ENCODE data around the gene EGLN3. TPM values are rescaled to one million over a fixed set of nuclear protein-coding genes. Genes with fewer than 3 reads are reported as not detected.

EGLN3 gene
- total RNA-seq, 1 experiment from 2014 or later, result 0.22 TPM

GRCh38 chr14:33918256-33918655 lies 32.6 kb downstream of the EGLN3 start:
- H3K79me2 ChIP-seq (ENCODE audit: low read length), result no peaks in the 10 kb centered on the region

GRCh38 chr14:33917661-33918060 lies 33.2 kb downstream of the EGLN3 start:
- no peak overlapping the region for H2AFZ ChIP-seq (ENCODE audit: low read length)
- H3K9me3 ChIP-seq (ENCODE audit: low read length), result no peaks in the 10 kb centered on the region
- H3K27ac ChIP-seq (ENCODE audit: low read length), result no peak overlapping the region
- no peaks in the 10 kb centered on the region for H3K9me2 ChIP-seq (replicated peaks; ENCODE audit: insufficient read depth, low read length)
- H3K27me3 ChIP-seq (ENCODE audit: low read length), result no peaks in the 10 kb centered on the region
- H3K4me1 ChIP-seq (ENCODE audit: low read length), result no peaks in the 10 kb centered on the region
- no peaks in the 10 kb centered on the region for H3K36me3 ChIP-seq (ENCODE audit: insufficient read depth, low read length)
- DNase-seq, result no peak
- no peaks in the 10 kb centered on the region for H3K79me2 ChIP-seq (ENCODE audit: low read length)
- no peak overlapping the region for H3K4me3 ChIP-seq (ENCODE audit: low read length)
- H4K20me1 ChIP-seq (ENCODE audit: insufficient read depth, low read depth, low read length), result no peaks in the 10 kb centered on the region
- no peak overlapping the region for H3K4me2 ChIP-seq (ENCODE audit: low read depth, low read length, poor library complexity, severe bottlenecking)
- no peak overlapping the region for H3K9ac ChIP-seq (ENCODE audit: low read length)

More at GRCh38 chr14:33918256-33918655, 32.6 kb downstream of the EGLN3 start:
- H3K27ac ChIP-seq (ENCODE audit: low read length), result no peak overlapping the region
- no peak overlapping the region for H3K4me2 ChIP-seq (ENCODE audit: low read depth, low read length, poor library complexity, severe bottlenecking)
- H2AFZ ChIP-seq (ENCODE audit: low read length), result no peak overlapping the region
- no peaks in the 10 kb centered on the region for H4K20me1 ChIP-seq (ENCODE audit: insufficient read depth, low read depth, low read length)
- H3K9me2 ChIP-seq (replicated peaks; ENCODE audit: insufficient read depth, low read length), result no peaks in the 10 kb centered on the region
- no peak for DNase-seq
- no peaks in the 10 kb centered on the region for H3K9me3 ChIP-seq (ENCODE audit: low read length)
- no peak overlapping the region for H3K4me3 ChIP-seq (ENCODE audit: low read length)
- H3K36me3 ChIP-seq (ENCODE audit: insufficient read depth, low read length), result no peaks in the 10 kb centered on the region
- no peaks in the 10 kb centered on the region for H3K27me3 ChIP-seq (ENCODE audit: low read length)
- no peak overlapping the region for H3K9ac ChIP-seq (ENCODE audit: low read length)
- H3K4me1 ChIP-seq (ENCODE audit: low read length), result no peaks in the 10 kb centered on the region

GRCh38 chr14:33916663-33917565 lies 34.0 kb downstream of the EGLN3 start:
- Histone ChIP-seq H3K9me3 (ENCODE audit: low read length) (no peaks in the 10 kb centered on the region), H3K27ac (ENCODE audit: low read length) (no peak overlapping the region), H3K27me3 (ENCODE audit: low read length) (no peaks in the 10 kb centered on the region), H3K9ac (ENCODE audit: low read length) (no peak overlapping the region), H3K4me2 (ENCODE audit: low read depth, low read length, poor library complexity, severe bottlenecking) (no peak overlapping the region), H3K79me2 (ENCODE audit: low read length) (no peaks in the 10 kb centered on the region), H2AFZ (ENCODE audit: low read length) (no peak overlapping the region), H3K4me3 (ENCODE audit: low read length) (no peak overlapping the region), H3K4me1 (ENCODE audit: low read length) (peaks cover 6% of the 10 kb centered on the region), H4K20me1 (ENCODE audit: insufficient read depth, low read depth, low read length) (no peaks in the 10 kb centered on the region), H3K9me2 (replicated peaks; ENCODE audit: insufficient read depth, low read length) (no peaks in the 10 kb centered on the region), H3K36me3 (ENCODE audit: insufficient read depth, low read length) (no peaks in the 10 kb centered on the region)
- DNase-seq, result no peak

GRCh38 chr14:33915682-33916081 lies 35.2 kb downstream of the EGLN3 start:
- H3K9ac ChIP-seq (ENCODE audit: low read length), result no peak overlapping the region
- DNase-seq, result no peak
- H3K27me3 ChIP-seq (ENCODE audit: low read length), result no peaks in the 10 kb centered on the region
- no peaks in the 10 kb centered on the region for H3K36me3 ChIP-seq (ENCODE audit: insufficient read depth, low read length)
- H4K20me1 ChIP-seq (ENCODE audit: insufficient read depth, low read depth, low read length), result no peaks in the 10 kb centered on the region
- no peak overlapping the region for H3K4me2 ChIP-seq (ENCODE audit: low read depth, low read length, poor library complexity, severe bottlenecking)
- peaks cover 13% of the 10 kb centered on the region for H3K4me1 ChIP-seq (ENCODE audit: low read length)
- H3K9me3 ChIP-seq (ENCODE audit: low read length), result no peaks in the 10 kb centered on the region
- no peak overlapping the region for H3K27ac ChIP-seq (ENCODE audit: low read length)
- H3K79me2 ChIP-seq (ENCODE audit: low read length), result no peaks in the 10 kb centered on the region
- no peak overlapping the region for H2AFZ ChIP-seq (ENCODE audit: low read length)
- no peak overlapping the region for H3K4me3 ChIP-seq (ENCODE audit: low read length)
- no peaks in the 10 kb centered on the region for H3K9me2 ChIP-seq (replicated peaks; ENCODE audit: insufficient read depth, low read length)

- no peaks in the 10 kb centered on the region for H3K79me2 ChIP-seq (ENCODE audit: low read length)
- no peak overlapping the region for H3K9ac ChIP-seq (ENCODE audit: low read length)
- no peaks in the 10 kb centered on the region for H3K9me3 ChIP-seq (ENCODE audit: low read length)
- H3K27me3 ChIP-seq (ENCODE audit: low read length), result no peaks in the 10 kb centered on the region
- DNase-seq, result no peak
- H2AFZ ChIP-seq (ENCODE audit: low read length), result no peak overlapping the region
- H3K4me2 ChIP-seq (ENCODE audit: low read depth, low read length, poor library complexity, severe bottlenecking), result no peak overlapping the region
- H3K27ac ChIP-seq (ENCODE audit: low read length), result no peak overlapping the region
- no peaks in the 10 kb centered on the region for H4K20me1 ChIP-seq (ENCODE audit: insufficient read depth, low read depth, low read length)
- no peaks in the 10 kb centered on the region for H3K36me3 ChIP-seq (ENCODE audit: insufficient read depth, low read length)
- no peaks in the 10 kb centered on the region for H3K9me2 ChIP-seq (replicated peaks; ENCODE audit: insufficient read depth, low read length)
- no peak overlapping the region for H3K4me3 ChIP-seq (ENCODE audit: low read length)
- peaks cover 15% of the 10 kb centered on the region for H3K4me1 ChIP-seq (ENCODE audit: low read length)
These were observed 36.0 kb downstream of the EGLN3 start for GRCh38 chr14:33914676-33915516.

GRCh38 chr14:33911046-33911445 lies 39.8 kb downstream of the EGLN3 start:
- Histone ChIP-seq H3K9me3 (ENCODE audit: low read length) (no peaks in the 10 kb centered on the region), H3K27me3 (ENCODE audit: low read length) (no peaks in the 10 kb centered on the region), H3K9me2 (replicated peaks; ENCODE audit: insufficient read depth, low read length) (no peaks in the 10 kb centered on the region), H3K4me1 (ENCODE audit: low read length) (peaks cover 27% of the 10 kb centered on the region), H2AFZ (ENCODE audit: low read length) (no peak overlapping the region), H3K36me3 (ENCODE audit: insufficient read depth, low read length) (no peaks in the 10 kb centered on the region), H3K9ac (ENCODE audit: low read length) (no peak overlapping the region), H3K4me2 (ENCODE audit: low read depth, low read length, poor library complexity, severe bottlenecking) (no peak overlapping the region), H4K20me1 (ENCODE audit: insufficient read depth, low read depth, low read length) (no peaks in the 10 kb centered on the region), H3K79me2 (ENCODE audit: low read length) (no peaks in the 10 kb centered on the region), H3K4me3 (ENCODE audit: low read length) (no peak overlapping the region), H3K27ac (ENCODE audit: low read length) (no peak overlapping the region)
- no peak for DNase-seq

- H3K4me2 ChIP-seq (ENCODE audit: low read depth, low read length, poor library complexity, severe bottlenecking), result no peak overlapping the region
- peaks cover 27% of the 10 kb centered on the region for H3K4me1 ChIP-seq (ENCODE audit: low read length)
- no peak for DNase-seq
- no peaks in the 10 kb centered on the region for H3K36me3 ChIP-seq (ENCODE audit: insufficient read depth, low read length)
- H3K9ac ChIP-seq (ENCODE audit: low read length), result no peak overlapping the region
- H3K9me3 ChIP-seq (ENCODE audit: low read length), result no peaks in the 10 kb centered on the region
- H3K79me2 ChIP-seq (ENCODE audit: low read length), result no peaks in the 10 kb centered on the region
- no peak overlapping the region for H2AFZ ChIP-seq (ENCODE audit: low read length)
- H3K9me2 ChIP-seq (replicated peaks; ENCODE audit: insufficient read depth, low read length), result no peaks in the 10 kb centered on the region
- no peaks in the 10 kb centered on the region for H3K27me3 ChIP-seq (ENCODE audit: low read length)
- H4K20me1 ChIP-seq (ENCODE audit: insufficient read depth, low read depth, low read length), result no peaks in the 10 kb centered on the region
- no peak overlapping the region for H3K27ac ChIP-seq (ENCODE audit: low read length)
- no peak overlapping the region for H3K4me3 ChIP-seq (ENCODE audit: low read length)
These were observed 40.4 kb downstream of the EGLN3 start for GRCh38 chr14:33910435-33910834.

- H3K4me3 ChIP-seq (ENCODE audit: low read length), result no peak overlapping the region
- H3K4me1 ChIP-seq (ENCODE audit: low read length), result peaks cover 27% of the 10 kb centered on the region
- no peak overlapping the region for H2AFZ ChIP-seq (ENCODE audit: low read length)
- H3K9ac ChIP-seq (ENCODE audit: low read length), result no peak overlapping the region
- no peaks in the 10 kb centered on the region for H3K79me2 ChIP-seq (ENCODE audit: low read length)
- H4K20me1 ChIP-seq (ENCODE audit: insufficient read depth, low read depth, low read length), result no peaks in the 10 kb centered on the region
- H3K4me2 ChIP-seq (ENCODE audit: low read depth, low read length, poor library complexity, severe bottlenecking), result no peak overlapping the region
- no peaks in the 10 kb centered on the region for H3K27me3 ChIP-seq (ENCODE audit: low read length)
- no peak for DNase-seq
- no peaks in the 10 kb centered on the region for H3K9me2 ChIP-seq (replicated peaks; ENCODE audit: insufficient read depth, low read length)
- no peaks in the 10 kb centered on the region for H3K36me3 ChIP-seq (ENCODE audit: insufficient read depth, low read length)
- no peak overlapping the region for H3K27ac ChIP-seq (ENCODE audit: low read length)
- H3K9me3 ChIP-seq (ENCODE audit: low read length), result no peaks in the 10 kb centered on the region
These were observed 41.3 kb downstream of the EGLN3 start for GRCh38 chr14:33909380-33910084.
